HG02642 (cell line): ENCODE data around the gene LRRC57.
"Not testable (repeated sequence)": the region's sequence is repeated elsewhere in the genome, so short reads cannot be mapped to it uniquely, and the experiment has no call there.

Experiments
- ATAC-seq: cut with Tn5 transposase; IDR thresholded peaks from one replicate; pipeline ENCODE4 v1.9.1; 2021; ENCODE audit warnings: mild to moderate bottlenecking; ENCODE audit not compliant: unreplicated experiment, poor library complexity

The LRRC57 gene

GRCh38 chr15:42548249-42549031 is at the start of gene LRRC57, which contains the start of gene HAUS2:
TSS of gene LRRC57 (minus strand) at chr15:42548793. CDS start at chr15:42548434, 359 bp downstream.
TSS of gene HAUS2 (plus strand) at chr15:42548838. CDS start at chr15:42548873, 35 bp downstream.
- peak; percentile 87 for ATAC-seq

GRCh38 chr15:42595626-42596240 is 47.1 kb upstream of the LRRC57 start:
- no peak for ATAC-seq

- no peak for ATAC-seq
Observed at GRCh38 chr15:42594095-42594494, 45.5 kb upstream of the LRRC57 start.

- ATAC-seq: no peak
Observed at GRCh38 chr15:42593143-42593542, 44.5 kb upstream of the LRRC57 start.

GRCh38 chr15:42592716-42593115 is 44.1 kb upstream of the LRRC57 start:
- no peak for ATAC-seq

GRCh38 chr15:42591238-42591934 is 42.8 kb upstream of the LRRC57 start:
- no peak for ATAC-seq

- no peak for ATAC-seq
Observed at GRCh38 chr15:42590619-42591237, 42.1 kb upstream of the LRRC57 start.

- no peak for ATAC-seq
Observed at GRCh38 chr15:42584031-42584765, 35.6 kb upstream of the LRRC57 start.

- ATAC-seq: no peak
Observed at GRCh38 chr15:42582569-42583375, 34.2 kb upstream of the LRRC57 start.

- ATAC-seq: peak; percentile 85
Observed at GRCh38 chr15:42581272-42581730, 32.7 kb upstream of the LRRC57 start.

- ATAC-seq: no peak
Observed at GRCh38 chr15:42578984-42579537, 30.5 kb upstream of the LRRC57 start.

GRCh38 chr15:42577514-42578031 is 29.0 kb upstream of the LRRC57 start:
- ATAC-seq: no peak

GRCh38 chr15:42576776-42577175 is 28.2 kb upstream of the LRRC57 start:
- ATAC-seq: no peak

GRCh38 chr15:42576040-42576594 is 27.5 kb upstream of the LRRC57 start:
- ATAC-seq: no peak

- ATAC-seq: peak; percentile 92
Observed at GRCh38 chr15:42575188-42576039, 26.8 kb upstream of the LRRC57 start, which contains the start of gene STARD9. TSS of gene STARD9 (plus strand) at chr15:42575606. CDS start at chr15:42575716, 110 bp downstream.

- no peak for ATAC-seq
Observed at GRCh38 chr15:42558739-42559138, 10.1 kb upstream of the LRRC57 start.

- ATAC-seq: not testable (repeated sequence)
Observed at GRCh38 chr15:42556550-42557207, 8.1 kb upstream of the LRRC57 start.
